IMR-90 (cell line): Measurements from ENCODE around the gene TMEM63B. TPM values are rescaled to one million over a fixed set of nuclear protein-coding genes. Genes with fewer than 3 reads are reported as not detected.

ENCODE experiments used
- ATAC-seq: fragments of 200-7000 bp; cut with Tn5 transposase; 2 replicates; pipeline ENCODE4 v1.9.1; 2020; ENCODE audit warnings: low read depth, mild to moderate bottlenecking, moderate library complexity
- BruUV-seq: library from RNA; stranded (reverse); fragments of 400-500 nt; replicated peaks from 2 replicates; lab custom pipeline; 2021; lab: Mats Ljungman, UMichigan
- CTCF ChIA-PET: fragments of 300-600 bp; formaldehyde crosslinking; extraction: SDS; loops from one replicate; lab custom pipeline; 2021; ENCODE audit warnings: antibody characterized with exemption; lab: Yijun Ruan, JAX
- POLR2A ChIA-PET: fragments of 300-600 bp; sonication (Branson Sonifier 250); formaldehyde crosslinking; loops from one replicate; lab custom pipeline; 2022; ENCODE audit warnings: antibody characterized with exemption; ENCODE audit not compliant: unreplicated experiment; lab: Charles Lee
- DNase-seq: peaks from one replicate; pipeline ENCODE4 v3.0.0; 2013
- H2AFZ ChIP-seq: replicated peaks from 2 replicates; pipeline ENCODE3; 2013; ENCODE audit warnings: low read length, mild to moderate bottlenecking; ENCODE audit not compliant: poor library complexity
- H2AK5ac ChIP-seq: 2 replicates; pipeline ENCODE4 v1.6.1; 2013; ENCODE audit warnings: low read depth, low read length, inconsistent platforms
- H2AK9ac ChIP-seq: replicated peaks from 2 replicates; pipeline ENCODE3; 2013; ENCODE audit warnings: mild to moderate bottlenecking, low read depth, low read length, moderate library complexity; ENCODE audit not compliant: poor library complexity
- H2BK120ac ChIP-seq: 2 replicates; pipeline ENCODE4 v1.6.1; 2013; ENCODE audit warnings: low read depth, low read length, inconsistent platforms
- H2BK15ac ChIP-seq: 3 replicates; pipeline ENCODE4 v1.6.1; 2013; ENCODE audit warnings: low read depth, low read length, inconsistent platforms
- H2BK20ac ChIP-seq: 2 replicates; pipeline ENCODE4 v1.6.1; 2013; ENCODE audit warnings: low read depth, mild to moderate bottlenecking, inconsistent platforms, low read length, moderate library complexity
- H2BK5ac ChIP-seq: 2 replicates; pipeline ENCODE4 v1.6.1; 2013; ENCODE audit warnings: mild to moderate bottlenecking, low read depth, low read length, inconsistent platforms; ENCODE audit not compliant: poor library complexity, severe bottlenecking
- H3K14ac ChIP-seq: replicated peaks from 2 replicates; pipeline ENCODE4 v1.6.1; 2013; ENCODE audit warnings: low read depth, low read length, inconsistent platforms
- H3K18ac ChIP-seq: 2 replicates; pipeline ENCODE4 v1.6.1; 2013; ENCODE audit warnings: low read depth, low read length, control low read depth
- H3K23ac ChIP-seq: 2 replicates; pipeline ENCODE4 v1.6.1; 2013; ENCODE audit warnings: low read depth, low read length, inconsistent platforms
- H3K27ac ChIP-seq: 2 replicates; pipeline ENCODE4 v1.5.1; 2013; ENCODE audit warnings: mild to moderate bottlenecking, control low read depth, low read length; ENCODE audit not compliant: insufficient read depth
- H3K27me3 ChIP-seq: 2 replicates; pipeline ENCODE4 v1.6.1; 2013; ENCODE audit warnings: low read length; ENCODE audit not compliant: control insufficient read depth, insufficient read depth
- H3K36me3 ChIP-seq: 2 replicates; pipeline ENCODE4 v1.6.1; 2013; ENCODE audit warnings: low read length, mixed read lengths; ENCODE audit not compliant: control insufficient read depth, insufficient read depth
- H3K4ac ChIP-seq: 2 replicates; pipeline ENCODE4 v1.6.1; 2013; ENCODE audit warnings: low read depth, low read length, inconsistent platforms
- H3K4me1 ChIP-seq: 2 replicates; pipeline ENCODE4 v1.6.1; 2013; ENCODE audit warnings: low read length, mixed read lengths; ENCODE audit not compliant: control insufficient read depth, insufficient read depth
- H3K4me2 ChIP-seq: 2 replicates; pipeline ENCODE4 v1.6.1; 2013; ENCODE audit warnings: low read depth, mild to moderate bottlenecking, control low read depth, low read length, moderate library complexity
- H3K4me3 ChIP-seq: 2 replicates; pipeline ENCODE4 v1.5.1; 2013; ENCODE audit warnings: low read depth, mild to moderate bottlenecking, control low read depth, low read length, moderate library complexity; ENCODE audit not compliant: insufficient read depth
- H3K56ac ChIP-seq: 2 replicates; pipeline ENCODE4 v1.6.1; 2013; ENCODE audit warnings: low read length, inconsistent platforms; ENCODE audit not compliant: insufficient read depth; ENCODE audit errors: extremely low read depth
- H3K79me1 ChIP-seq, 2 experiments: 2 replicates each; pipeline ENCODE4 v1.6.1; 2013; ENCODE audit warnings: low read length in 2 of 2, inconsistent platforms in 1 of 2, low read depth in 1 of 2
- H3K9ac ChIP-seq: 2 replicates; pipeline ENCODE4 v1.6.1; 2013; ENCODE audit warnings: low read depth, low read length, control low read depth
- H3K9me1 ChIP-seq: 2 replicates; pipeline ENCODE4 v1.6.1; 2013; ENCODE audit warnings: low read length, inconsistent platforms; ENCODE audit not compliant: insufficient read depth
- H3K9me3 ChIP-seq: 2 replicates; pipeline ENCODE4 v1.6.1; 2013; ENCODE audit warnings: low read length; ENCODE audit not compliant: control insufficient read depth, insufficient read depth
- H4K20me1 ChIP-seq: 2 replicates; pipeline ENCODE4 v1.6.1; 2013; ENCODE audit warnings: low read length, inconsistent platforms; ENCODE audit not compliant: insufficient read depth
- H4K5ac ChIP-seq: 2 replicates; pipeline ENCODE4 v1.6.1; 2013; ENCODE audit warnings: mild to moderate bottlenecking, low read depth, low read length, control low read depth
- H4K8ac ChIP-seq, 2 experiments: 2 replicates each; pipeline ENCODE4 v1.6.1; 2013; ENCODE audit warnings: low read depth in 2 of 2, low read length in 2 of 2, control low read depth in 1 of 2, inconsistent platforms in 1 of 2
- H4K91ac ChIP-seq: 2 replicates; pipeline ENCODE4 v1.6.1; 2013; ENCODE audit warnings: low read depth, low read length, inconsistent platforms; ENCODE audit not compliant: insufficient read depth
- BHLHE40 ChIP-seq: fragments of 150-350 bp; IDR thresholded peaks from 2 replicates; pipeline ENCODE4 v1.6.1; 2016; ENCODE audit warnings: mild to moderate bottlenecking, low read depth, low read length
- CHD1 ChIP-seq: IDR thresholded peaks from 2 replicates; pipeline ENCODE4 v1.6.1; 2012; ENCODE audit warnings: low read depth, low read length, improper control_type of control experiment
- MAFK ChIP-seq: IDR thresholded peaks from 2 replicates; pipeline ENCODE4 v1.6.1; 2012; ENCODE audit warnings: low read depth, low read length, improper control_type of control experiment
- MAZ ChIP-seq: IDR thresholded peaks from 2 replicates; pipeline ENCODE4 v1.6.1; 2012; ENCODE audit warnings: low read depth, mild to moderate bottlenecking, low read length, improper control_type of control experiment, moderate library complexity, borderline replicate concordance
- MXI1 ChIP-seq: IDR thresholded peaks from 2 replicates; pipeline ENCODE4 v1.6.1; 2012; ENCODE audit warnings: low read depth, mild to moderate bottlenecking, low read length, moderate library complexity, borderline replicate concordance
- RCOR1 ChIP-seq: IDR thresholded peaks from 2 replicates; pipeline ENCODE4 v1.6.1; 2012; ENCODE audit warnings: mild to moderate bottlenecking, low read length, improper control_type of control experiment; ENCODE audit not compliant: insufficient replicate concordance
- SMC3 ChIP-seq: fragments of 150-350 bp; IDR thresholded peaks from 2 replicates; pipeline ENCODE4 v1.6.1; 2016; ENCODE audit warnings: low read depth, mild to moderate bottlenecking, antibody characterized with exemption, low read length, moderate library complexity
- WGBS, 2 experiments: methylation state at CpG; one replicate each; pipeline versions ENCODE4 v1.1.5 to v1.1.7; 2013; ENCODE audit warnings: missing lambda C conversion rate in 2 of 2; ENCODE audit not compliant: insufficient read length in 1 of 2; ENCODE audit errors: extremely low coverage in 2 of 2; 5-methylcytosine and 5-hydroxymethylcytosine counted together
- dilution Hi-C: fragments of 300-500 bp; cut with HindIII; formaldehyde crosslinking; loops from one replicate; pipeline ENCODE4 v1.14.3; 2018; ENCODE audit warnings: low sequenced_read_pairs; ENCODE audit not compliant: unreplicated experiment
- in situ Hi-C: fragments of 300-500 bp; cut with MboI; formaldehyde crosslinking; loops from 3 replicates; pipeline ENCODE4 v1.14.3; 2019; ENCODE audit warnings: low sequenced_read_pairs, inconsistent platforms, mixed read lengths
- intact Hi-C: fragments of 100-400 bp; cut with micrococcal nuclease; formaldehyde crosslinking; loops from 2 replicates; pipeline ENCODE4 v1.10.0; 2022
- polyA plus RNA-seq, 3 experiments: library from polyadenylated mRNA; depleted of rRNA; stranded (reverse); fragments of >200 nt; gene quantifications; 2 replicates each; pipeline ENCODE4 v1.2.3, GENCODE V29; 2012; ENCODE audit warnings: low replicate concordance in 1 of 3
- total RNA-seq: library from RNA; depleted of rRNA; stranded (reverse); fragments of >200 nt; gene quantifications from 2 replicates; pipeline ENCODE4 v1.2.3, GENCODE V29; 2012
- TF ChIP-seq, protein P1 (sequence below): fragments of 150-350 bp; IDR thresholded peaks from 2 replicates; pipeline ENCODE4 v1.6.1; 2017; ENCODE audit warnings: mild to moderate bottlenecking, antibody characterized with exemption, low read length, low read depth

Gene TMEM63B
- total and polyA plus RNA-seq, 2 of the 4 experiments (the other 2 are of a cell fraction), result 12.2 to 42.6 TPM

DNA sequence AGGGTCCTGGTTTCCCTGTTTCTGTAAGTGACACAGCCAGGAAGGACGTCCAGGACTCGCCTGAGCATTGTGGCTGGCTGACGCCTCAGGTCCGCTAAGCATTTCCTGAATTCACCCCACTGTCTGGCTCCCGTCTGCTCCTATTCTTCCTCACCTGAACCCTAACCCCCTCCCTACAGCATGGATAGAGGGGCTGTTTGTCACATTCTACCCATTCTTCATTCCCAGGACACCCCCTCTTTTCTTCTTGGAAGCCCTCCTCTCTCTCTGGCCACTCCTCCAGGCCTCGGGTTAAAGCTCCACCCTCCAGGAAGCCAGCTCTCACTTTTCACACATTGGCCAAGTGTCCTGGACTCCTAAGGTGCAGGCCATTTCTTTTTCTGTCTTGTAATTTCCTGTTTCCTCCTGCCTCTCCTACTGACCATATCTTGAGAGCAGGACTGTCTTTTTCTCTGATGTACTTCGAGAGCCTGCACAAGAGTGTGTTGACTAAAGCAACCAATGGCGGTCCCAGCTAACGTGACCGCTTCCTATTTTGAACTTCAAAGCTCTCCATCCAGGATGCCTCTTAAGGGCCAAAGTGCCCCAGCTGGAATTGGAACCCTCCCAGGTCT, 65.2 kb downstream of the TMEM63B start:
- intact Hi-C loops (no loop called here), in situ Hi-C loops (no loop called here), dilution Hi-C loops (no loop called here)
- Histone ChIP-seq H3K9me1 (no peaks in the 10 kb centered on the region), H3K18ac (no peak overlapping the region), H4K91ac (no peak overlapping the region), H2BK20ac (no peak overlapping the region), H4K5ac (no peak overlapping the region), H2AK9ac (no peak overlapping the region), H2AK5ac (no peak overlapping the region), H3K27me3 (peaks cover 18% of the 10 kb centered on the region), H3K79me1 (no peaks in the 10 kb centered on the region), H3K23ac (no peak overlapping the region; the same call in 1 of the 2 replicates), H3K4ac (no peak overlapping the region), H3K14ac (no peak overlapping the region), H3K4me3 (no peak overlapping the region), H3K9me3 (no peaks in the 10 kb centered on the region), H2BK120ac (no peak overlapping the region), H3K4me1 (no peaks in the 10 kb centered on the region), H3K9ac (no peak overlapping the region), H3K36me3 (no peaks in the 10 kb centered on the region), H3K56ac (no peak overlapping the region), H3K27ac (no peak overlapping the region), H4K20me1 (no peaks in the 10 kb centered on the region), H4K8ac (0 out of 4 replicates have a peak overlapping the region, but pooled peaks of 1 of the 2 experiments have one; percentile 17), H2BK5ac (no peak overlapping the region), H3K4me2 (no peak overlapping the region), H2BK15ac (no peak overlapping the region), H2AFZ (peak overlapping the region; percentile 78)
- BruUV-seq, result no TSS peak
- 31% methylated on average over 3 of the region's 10 CpGs; no CpG with 5 or more reads in 1 of the 2 experiments for WGBS, 2 experiments
- ATAC-seq, result no peak
- ChIA-PET POLR2A (no interaction called here), CTCF (interaction anchor here (1.4 kb wide), 1 partner anchor 12 kb away, joined by 3 read pairs; no protein-coding TSS in a partner anchor)
- TF ChIP-seq, protein P1, sequence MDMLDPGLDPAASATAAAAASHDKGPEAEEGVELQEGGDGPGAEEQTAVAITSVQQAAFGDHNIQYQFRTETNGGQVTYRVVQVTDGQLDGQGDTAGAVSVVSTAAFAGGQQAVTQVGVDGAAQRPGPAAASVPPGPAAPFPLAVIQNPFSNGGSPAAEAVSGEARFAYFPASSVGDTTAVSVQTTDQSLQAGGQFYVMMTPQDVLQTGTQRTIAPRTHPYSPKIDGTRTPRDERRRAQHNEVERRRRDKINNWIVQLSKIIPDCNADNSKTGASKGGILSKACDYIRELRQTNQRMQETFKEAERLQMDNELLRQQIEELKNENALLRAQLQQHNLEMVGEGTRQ, result no peak
- no peak for TF ChIP-seq MAFK
- no peak for TF ChIP-seq MAZ
- TF ChIP-seq CHD1, result no peak
- TF ChIP-seq RCOR1, result no peak
- TF ChIP-seq MXI1, result no peak
- no peak for TF ChIP-seq BHLHE40
- no peak for TF ChIP-seq SMC3
- DNase-seq, result no peak
